ENCODE results near the gene PPP6R2. TPM values are rescaled to one million over a fixed set of nuclear protein-coding genes. Genes with fewer than 3 reads are reported as not detected.

PPP6R2 gene
- total RNA-seq, 3 donors from 2014 or later, result 48.3 to 54.1 (median 49.5) TPM

GRCh38 chr22:50471962-50472361, 128.8 kb downstream of the PPP6R2 start:
- Histone ChIP-seq H3K9me3 (no peaks in the 10 kb centered on the region), H3K36me3 (no peaks in the 10 kb centered on the region), H3K27ac (no peak overlapping the region), H3K4me1 (peaks cover 16 to 45% of the 10 kb centered on the region in 2 donors), H3K27me3 (no peaks in the 10 kb centered on the region), H3K4me3 (peak overlapping the region in 1 of 3 donors; percentile 86)
- TF ChIP-seq CTCF (IDR thresholded peaks at IDR 0.05), result no peak
- TF ChIP-seq POLR2A (IDR thresholded peaks at IDR 0.05), result no peak
- TF ChIP-seq POLR2AphosphoS5 (IDR thresholded peaks at IDR 0.05), result no peak
- no peak for DNase-seq (ENCODE audit: low spot score in 2 of 2)
- intact Hi-C loops (cut with DNase I; ENCODE audit: low total_unique reads), result no loop called here

- Histone ChIP-seq H3K36me3 (no peaks in the 10 kb centered on the region), H3K9me3 (no peaks in the 10 kb centered on the region), H3K27me3 (no peaks in the 10 kb centered on the region), H3K27ac (no peak overlapping the region), H3K4me3 (peak overlapping the region in 2 of 3 donors; percentile 86 to 89), H3K4me1 (peaks cover 16 to 45% of the 10 kb centered on the region in 2 donors)
- TF ChIP-seq POLR2AphosphoS5 (IDR thresholded peaks at IDR 0.05) (no peak), POLR2A (IDR thresholded peaks at IDR 0.05) (no peak), CTCF (IDR thresholded peaks at IDR 0.05) (no peak)
- no peak for DNase-seq (ENCODE audit: low spot score in 2 of 2)
- intact Hi-C loops (cut with DNase I; ENCODE audit: low total_unique reads), result no loop called here
Observed at GRCh38 chr22:50473088-50473487, 130.0 kb downstream of the PPP6R2 start.

GRCh38 chr22:50473855-50474671, 130.9 kb downstream of the PPP6R2 start:
- Histone ChIP-seq H3K27ac (peak overlapping the region; percentile 86 to 89), H3K9me3 (no peaks in the 10 kb centered on the region), H3K36me3 (no peaks in the 10 kb centered on the region), H3K4me1 (peaks cover 16 to 45% of the 10 kb centered on the region in 2 donors), H3K4me3 (peak overlapping the region; percentile 74 to 89 (median 86)), H3K27me3 (no peaks in the 10 kb centered on the region)
- TF ChIP-seq CTCF (IDR thresholded peaks at IDR 0.05), result no peak
- DNase-seq (ENCODE audit: low spot score in 2 of 2), result no peak
- intact Hi-C loops (cut with DNase I; ENCODE audit: low total_unique reads), result no loop called here

GRCh38 chr22:50474710-50475651, 131.9 kb downstream of the PPP6R2 start, which contains the start of gene SBF1:
Gene SBF1, minus strand, starts transcription at chr22:50475035. Its CDS starts 195 bp downstream, at chr22:50474840.
- TF ChIP-seq POLR2A (IDR thresholded peaks at IDR 0.05), result no peak
- TF ChIP-seq POLR2AphosphoS5 (IDR thresholded peaks at IDR 0.05), result peak in 1 of 3 donors; percentile 52
- no peak for TF ChIP-seq CTCF (IDR thresholded peaks at IDR 0.05)
- H3K4me3 ChIP-seq, result peak within 1 kb of the TSS; percentile 74 to 89 (median 86)
- peaks cover 13 to 37% of the 10 kb centered on the region in 2 donors for H3K4me1 ChIP-seq
- intact Hi-C loops (cut with DNase I; ENCODE audit: low total_unique reads), result no loop called here
- peak; percentile 88 for DNase-seq (ENCODE audit: low spot score in 2 of 2)
- H3K9me3 ChIP-seq, result no peaks in the 10 kb centered on the region
- no peaks in the 10 kb centered on the region for H3K36me3 ChIP-seq
- H3K27me3 ChIP-seq, result no peaks in the 10 kb centered on the region
- peak within 1 kb of the TSS; percentile 86 to 89 for H3K27ac ChIP-seq

Measured in breast epithelium (tissue), 4 donors.